ENCODE results near the gene ERBB2.

Gene ERBB2

DNA sequence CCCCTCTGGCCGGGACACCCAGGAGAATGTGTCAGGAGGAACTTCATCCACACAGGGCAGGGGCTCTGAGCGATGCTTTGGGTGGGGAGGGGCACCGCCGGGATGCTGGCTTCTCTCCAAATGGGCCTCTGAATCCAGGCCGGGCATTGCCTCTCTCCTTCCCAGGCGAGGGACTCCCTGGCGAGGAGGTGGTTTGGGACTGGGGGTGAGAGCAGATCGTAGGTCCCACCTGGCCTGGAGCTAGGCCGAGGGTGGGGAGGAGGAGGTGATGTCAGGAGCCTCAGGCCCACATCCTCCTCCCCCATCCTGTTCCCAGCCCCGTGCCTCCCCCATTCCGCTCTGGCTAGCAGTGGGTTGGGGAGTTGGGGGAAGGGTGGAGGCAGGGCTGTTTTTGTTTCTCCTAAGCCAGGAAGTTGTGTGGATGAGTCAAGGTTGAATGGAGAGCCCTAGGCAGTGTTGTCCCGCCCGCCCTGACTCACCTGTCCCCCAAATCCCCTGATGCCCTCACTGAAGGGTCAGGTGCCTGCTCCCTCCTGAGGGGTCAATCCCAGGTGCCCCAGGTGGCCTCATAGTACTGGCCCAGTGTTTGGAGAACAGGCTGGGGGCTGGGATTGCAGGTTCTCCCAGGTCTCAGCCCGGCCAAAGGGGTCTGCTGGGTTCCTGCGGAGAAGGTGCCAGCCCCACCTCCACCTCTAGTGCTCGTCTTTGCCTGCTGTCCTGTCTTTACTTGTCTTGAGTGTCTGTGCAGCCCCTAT lies 40.7 kb downstream of the ERBB2 start:
- TF ChIP-seq CTCF (IDR thresholded peaks at IDR 0.05; ENCODE audit: extremely low read depth, missing control alignments): no peak
- no peak for DNase-seq (ENCODE audit: low spot score)

GRCh38 chr17:39742126-39742855 lies 42.4 kb downstream of the ERBB2 start:
- no peak for TF ChIP-seq CTCF (IDR thresholded peaks at IDR 0.05; ENCODE audit: extremely low read depth, missing control alignments)
- DNase-seq (ENCODE audit: low spot score): no peak

GRCh38 chr17:39742856-39743436 lies 43.1 kb downstream of the ERBB2 start:
- no peak for TF ChIP-seq CTCF (IDR thresholded peaks at IDR 0.05; ENCODE audit: extremely low read depth, missing control alignments)
- DNase-seq (ENCODE audit: low spot score): no peak

DNA sequence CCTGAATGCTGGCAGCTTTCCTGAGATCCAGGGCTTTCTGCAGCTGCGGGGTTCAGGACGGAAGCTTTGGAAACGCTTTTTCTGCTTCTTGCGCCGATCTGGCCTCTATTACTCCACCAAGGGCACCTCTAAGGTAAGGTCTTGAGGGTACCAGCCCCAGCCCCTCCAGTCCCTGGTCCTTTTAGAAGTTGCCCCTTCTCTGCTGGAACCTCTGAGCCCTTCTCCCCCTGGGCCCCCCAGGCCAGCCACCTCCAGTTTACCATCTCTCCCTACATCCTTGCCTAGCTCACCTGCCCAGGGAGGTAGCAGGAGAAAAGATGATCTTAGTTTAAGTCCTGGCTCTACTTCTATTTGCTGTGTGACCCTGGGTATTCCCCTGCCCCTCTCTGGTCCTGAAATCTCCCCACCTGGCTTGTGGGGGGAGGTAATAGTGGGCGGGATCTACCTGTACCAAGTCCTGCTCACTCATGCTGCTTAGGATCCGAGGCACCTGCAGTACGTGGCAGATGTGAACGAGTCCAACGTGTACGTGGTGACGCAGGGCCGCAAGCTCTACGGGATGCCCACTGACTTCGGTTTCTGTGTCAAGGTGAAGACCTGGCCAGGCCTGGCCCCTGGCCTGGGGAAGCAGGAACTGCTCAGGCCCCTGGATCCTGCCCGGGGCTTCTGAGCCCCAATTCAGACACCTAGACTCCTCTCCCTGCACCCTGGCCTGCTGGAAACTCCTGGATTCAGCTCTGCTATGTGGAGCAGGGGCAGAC lies 44.4 kb downstream of the ERBB2 start:
- DNase-seq (ENCODE audit: low spot score): no peak
- no peak for TF ChIP-seq CTCF (IDR thresholded peaks at IDR 0.05; ENCODE audit: extremely low read depth, missing control alignments)

DNA sequence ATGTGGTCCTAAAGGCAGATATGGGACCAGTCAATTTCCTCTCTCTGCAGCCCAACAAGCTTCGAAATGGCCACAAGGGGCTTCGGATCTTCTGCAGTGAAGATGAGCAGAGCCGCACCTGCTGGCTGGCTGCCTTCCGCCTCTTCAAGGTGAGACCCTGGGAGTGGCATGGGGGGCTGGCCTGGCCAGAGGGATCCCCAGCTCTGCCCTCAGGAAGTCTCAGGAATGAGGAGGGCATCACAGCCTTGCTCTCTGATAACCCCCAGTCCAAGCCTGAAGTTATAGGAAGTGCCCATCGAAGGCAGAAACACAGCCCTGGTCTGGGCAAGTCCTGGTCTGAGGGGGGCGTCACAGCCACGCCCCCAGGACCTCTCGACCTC lies 45.0 kb downstream of the ERBB2 start:
- no peak for DNase-seq (ENCODE audit: low spot score)

DNA sequence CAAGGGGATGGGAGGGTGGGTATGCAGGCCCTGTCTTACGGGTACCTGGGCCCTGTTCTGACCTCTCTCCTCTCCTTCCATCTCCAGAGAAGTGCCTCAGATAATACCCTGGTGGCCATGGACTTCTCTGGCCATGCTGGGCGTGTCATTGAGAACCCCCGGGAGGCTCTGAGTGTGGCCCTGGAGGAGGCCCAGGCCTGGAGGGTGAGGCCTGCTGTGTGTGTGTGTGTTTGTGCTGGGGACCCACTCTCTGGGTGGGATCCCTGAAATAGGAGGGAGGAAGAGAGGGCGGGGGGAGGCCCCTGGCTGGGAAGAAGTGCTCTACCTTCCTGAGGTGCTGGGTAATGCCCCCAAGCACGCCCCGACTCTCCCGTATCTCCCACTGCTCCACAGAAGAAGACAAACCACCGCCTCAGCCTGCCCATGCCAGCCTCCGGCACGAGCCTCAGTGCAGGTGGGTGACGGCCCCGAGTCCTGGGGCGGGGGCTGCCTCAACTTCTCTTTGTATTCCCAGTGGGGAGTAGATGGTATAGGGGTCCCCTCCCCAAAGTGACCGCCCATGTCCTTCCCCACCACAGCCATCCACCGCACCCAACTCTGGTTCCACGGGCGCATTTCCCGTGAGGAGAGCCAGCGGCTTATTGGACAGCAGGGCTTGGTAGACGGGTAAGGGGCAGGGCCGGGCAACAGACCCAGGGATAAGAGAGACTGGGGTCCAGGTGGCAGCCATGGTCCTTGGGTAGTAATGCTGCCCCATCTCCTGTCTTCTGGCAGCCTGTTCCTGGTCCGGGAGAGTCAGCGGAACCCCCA lies 45.7 kb downstream of the ERBB2 start:
- no peak for DNase-seq (ENCODE audit: low spot score)
- TF ChIP-seq CTCF (IDR thresholded peaks at IDR 0.05; ENCODE audit: extremely low read depth, missing control alignments): no peak

More for the DNA sequence above, 45.0 kb downstream of the ERBB2 start:
- no peak for TF ChIP-seq CTCF (IDR thresholded peaks at IDR 0.05; ENCODE audit: extremely low read depth, missing control alignments)
